GM12874 (cell line): Measurements from ENCODE around the gene SDF4.

ENCODE experiments used
- CTCF ChIP-seq: IDR thresholded peaks from 2 replicates; pipeline ENCODE4 v1.5.1; 2011; ENCODE audit warnings: low read depth, mild to moderate bottlenecking, control low read depth, low read length, moderate library complexity; ENCODE audit not compliant: insufficient read depth

The SDF4 gene

GRCh38 chr1:1247341-1247913, 15.6 kb upstream of the SDF4 start:
- TF ChIP-seq CTCF = no peak

GRCh38 chr1:1246577-1247340, 15.0 kb upstream of the SDF4 start, which contains the start of gene C1QTNF12:
C1QTNF12 (minus strand) TSS chr1:1246722; CDS start chr1:1246690, 32 bp downstream.
- TF ChIP-seq CTCF = no peak

GRCh38 chr1:1245817-1246576, 14.2 kb upstream of the SDF4 start:
- no peak for TF ChIP-seq CTCF

GRCh38 chr1:1245178-1245816, 13.5 kb upstream of the SDF4 start:
- no peak for TF ChIP-seq CTCF

- TF ChIP-seq CTCF = no peak
These were observed 12.5 kb upstream of the SDF4 start for GRCh38 chr1:1244192-1244811.

GRCh38 chr1:1243807-1244191, 12.0 kb upstream of the SDF4 start:
- TF ChIP-seq CTCF = no peak

GRCh38 chr1:1243266-1243660, 11.5 kb upstream of the SDF4 start:
- TF ChIP-seq CTCF = no peak
